ENCODE data around the gene TEN1.

The TEN1 gene

DNA sequence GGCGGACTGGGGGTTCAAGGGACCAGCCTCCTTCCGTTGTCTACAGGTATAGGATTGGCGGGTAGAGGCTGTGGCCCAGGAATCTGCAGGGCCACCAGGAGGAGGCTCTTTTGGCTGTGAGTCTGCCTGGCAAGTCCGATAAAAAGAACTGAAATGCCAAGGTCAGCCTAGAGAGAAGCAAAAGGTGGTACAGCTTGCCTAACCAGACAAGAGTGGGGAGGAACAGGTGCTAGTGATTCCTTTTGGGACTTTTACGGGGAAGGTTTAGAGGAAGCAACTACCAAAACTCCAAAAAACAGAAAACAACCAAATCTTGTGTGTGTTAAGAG is 53.7 kb downstream of the TEN1 start:
- Histone ChIP-seq H3K4me1 (ENCODE audit: low read length) (no peaks in the 10 kb centered on the region), H3K9ac (ENCODE audit: low read length) (no peak overlapping the region), H3K27me3 (ENCODE audit: low read depth, low read length) (no peaks in the 10 kb centered on the region), H3K4me2 (ENCODE audit: low read length) (no peak overlapping the region), H3K9me3 (ENCODE audit: insufficient read depth, low read length) (no peaks in the 10 kb centered on the region), H3K4me3 (ENCODE audit: low read length) (no peak overlapping the region), H4K20me1 (ENCODE audit: insufficient read depth, low read length) (no peaks in the 10 kb centered on the region), H3K79me2 (ENCODE audit: low read length) (no peaks in the 10 kb centered on the region), H3K36me3 (replicated peaks; ENCODE audit: low read depth, low read length) (no peaks in the 10 kb centered on the region), H3K27ac (ENCODE audit: low read length) (no peak overlapping the region), H2AFZ (ENCODE audit: low read depth, low read length) (no peak overlapping the region)
- no peak for TF ChIP-seq EZH2phosphoT487 (IDR thresholded peaks at IDR 0.05; ENCODE audit: low read depth)
- no peak for TF ChIP-seq CTCF (IDR thresholded peaks at IDR 0.05; ENCODE audit: low read depth, low read length)

DNA sequence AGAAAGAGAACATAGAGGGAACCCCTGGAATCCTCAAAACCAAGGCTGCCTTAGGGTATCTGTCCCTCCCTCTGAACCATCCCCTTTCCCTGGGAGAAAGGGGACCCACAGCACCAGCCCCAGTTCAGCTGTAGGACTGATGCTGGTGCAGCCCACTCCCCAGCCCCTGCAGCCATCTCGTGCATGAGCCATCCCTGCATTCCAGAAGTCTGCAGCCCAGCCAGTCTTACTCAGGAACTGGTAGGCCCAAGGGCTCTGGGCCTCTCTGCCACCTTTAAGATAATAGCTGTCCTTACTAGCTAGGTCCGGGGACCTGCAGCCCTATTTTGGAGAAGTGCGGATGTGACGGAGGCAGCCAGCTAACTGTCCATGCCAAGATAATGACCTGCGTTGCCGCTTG is 54.1 kb downstream of the TEN1 start:
- Histone ChIP-seq H3K9me3 (ENCODE audit: insufficient read depth, low read length) (no peaks in the 10 kb centered on the region), H3K36me3 (replicated peaks; ENCODE audit: low read depth, low read length) (peaks cover under 1% of the 10 kb centered on the region), H4K20me1 (ENCODE audit: insufficient read depth, low read length) (no peaks in the 10 kb centered on the region), H3K4me2 (ENCODE audit: low read length) (no peak overlapping the region), H3K27me3 (ENCODE audit: low read depth, low read length) (no peaks in the 10 kb centered on the region), H3K4me3 (ENCODE audit: low read length) (no peak overlapping the region), H3K4me1 (ENCODE audit: low read length) (no peaks in the 10 kb centered on the region), H3K79me2 (ENCODE audit: low read length) (no peaks in the 10 kb centered on the region), H2AFZ (ENCODE audit: low read depth, low read length) (no peak overlapping the region), H3K27ac (ENCODE audit: low read length) (no peak overlapping the region), H3K9ac (ENCODE audit: low read length) (no peak overlapping the region)
- TF ChIP-seq CTCF (IDR thresholded peaks at IDR 0.05; ENCODE audit: low read depth, low read length), result no peak

- TF ChIP-seq CTCF (IDR thresholded peaks at IDR 0.05; ENCODE audit: low read depth, low read length) (no peak), EZH2phosphoT487 (IDR thresholded peaks at IDR 0.05; ENCODE audit: low read depth) (no peak)
Measured at GRCh38 chr17:76034428-76035350, 55.6 kb downstream of the TEN1 start.

DNA sequence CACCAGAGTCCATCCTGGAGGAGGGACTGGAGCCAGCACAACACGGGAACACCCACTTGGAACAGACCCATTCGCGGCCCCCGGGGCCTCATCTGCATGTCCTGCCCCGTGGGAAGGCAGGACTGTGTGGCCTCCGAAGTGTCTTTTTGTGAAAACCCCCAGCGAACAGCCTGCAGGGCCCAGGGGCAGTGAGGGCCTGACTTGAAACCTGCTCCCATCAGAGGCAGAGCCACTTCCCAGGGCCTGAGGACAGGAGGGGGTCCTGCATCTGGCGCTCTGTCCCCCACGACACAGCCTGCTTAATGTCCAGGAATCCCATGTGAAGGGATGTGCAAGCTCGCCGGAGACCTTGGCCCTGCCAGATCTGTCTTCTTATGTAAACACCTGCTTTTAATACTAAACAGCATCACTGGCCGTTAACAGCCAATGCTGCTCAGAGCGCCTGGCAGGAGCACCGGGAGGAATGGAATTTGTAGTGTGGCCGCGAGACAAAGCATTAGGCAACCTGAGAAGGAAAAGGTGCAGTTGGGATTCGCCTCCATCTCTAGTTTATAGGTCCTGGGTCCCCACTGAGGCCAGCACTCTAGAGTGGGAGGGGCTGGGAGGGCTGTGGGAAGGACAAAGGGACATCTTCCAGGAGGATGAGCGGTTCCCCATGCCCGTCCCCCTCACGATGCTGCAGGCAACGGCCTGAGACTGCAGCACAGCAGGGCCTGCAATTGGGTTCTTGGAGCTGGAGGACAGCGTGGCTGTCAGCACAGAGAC is 57.6 kb downstream of the TEN1 start:
- Histone ChIP-seq H3K4me1 (ENCODE audit: low read length) (no peaks in the 10 kb centered on the region), H3K27ac (ENCODE audit: low read length) (no peak overlapping the region), H3K4me2 (ENCODE audit: low read length) (no peak overlapping the region), H3K4me3 (ENCODE audit: low read length) (no peak overlapping the region), H3K36me3 (replicated peaks; ENCODE audit: low read depth, low read length) (peaks cover 27% of the 10 kb centered on the region), H3K27me3 (ENCODE audit: low read depth, low read length) (no peaks in the 10 kb centered on the region), H4K20me1 (ENCODE audit: insufficient read depth, low read length) (no peaks in the 10 kb centered on the region), H3K79me2 (ENCODE audit: low read length) (no peaks in the 10 kb centered on the region), H3K9me3 (ENCODE audit: insufficient read depth, low read length) (no peaks in the 10 kb centered on the region), H3K9ac (ENCODE audit: low read length) (no peak overlapping the region), H2AFZ (ENCODE audit: low read depth, low read length) (no peak overlapping the region)
- TF ChIP-seq CTCF (IDR thresholded peaks at IDR 0.05; ENCODE audit: low read depth, low read length) (no peak), EZH2phosphoT487 (IDR thresholded peaks at IDR 0.05; ENCODE audit: low read depth) (no peak)

More at GRCh38 chr17:76034428-76035350, 55.6 kb downstream of the TEN1 start:
- no peaks in the 10 kb centered on the region for H3K9me3 ChIP-seq (ENCODE audit: insufficient read depth, low read length)
- H3K4me2 ChIP-seq (ENCODE audit: low read length), result no peak overlapping the region
- no peak overlapping the region for H3K27ac ChIP-seq (ENCODE audit: low read length)
- H3K27me3 ChIP-seq (ENCODE audit: low read depth, low read length), result no peaks in the 10 kb centered on the region
- no peak overlapping the region for H3K9ac ChIP-seq (ENCODE audit: low read length)
- no peaks in the 10 kb centered on the region for H3K79me2 ChIP-seq (ENCODE audit: low read length)
- no peaks in the 10 kb centered on the region for H3K4me1 ChIP-seq (ENCODE audit: low read length)
- H2AFZ ChIP-seq (ENCODE audit: low read depth, low read length), result no peak overlapping the region
- no peak overlapping the region for H3K4me3 ChIP-seq (ENCODE audit: low read length)
- no peaks in the 10 kb centered on the region for H4K20me1 ChIP-seq (ENCODE audit: insufficient read depth, low read length)
- H3K36me3 ChIP-seq (replicated peaks; ENCODE audit: low read depth, low read length), result peaks cover 16% of the 10 kb centered on the region
